H1 (cell line): ENCODE results near the gene EVI5. TPM values are rescaled to one million over a fixed set of nuclear protein-coding genes. Genes with fewer than 3 reads are reported as not detected.

Source experiments
- CTCF ChIA-PET: fragments of 300-600 bp; sonication (Branson Sonifier 250); formaldehyde crosslinking; loops from one replicate; lab custom pipeline; 2021; ENCODE audit not compliant: partially characterized antibody; lab: Charles Lee
- POLR2A ChIA-PET: fragments of 300-600 bp; sonication (Branson Sonifier 250); formaldehyde crosslinking; loops from one replicate; lab custom pipeline; 2021; ENCODE audit warnings: inconsistent platforms; ENCODE audit not compliant: partially characterized antibody; lab: Charles Lee
- DNase-seq, 2 experiments: peaks; one replicate each; pipeline versions ENCODE4 v3.0.0 to v3.0.0-alpha.2; 2010 to 2022; ENCODE audit warnings: low spot score in 2 of 2, low read depth in 1 of 2, mixed read lengths in 1 of 2
- FAIRE-seq: peaks from 2 replicates; lab custom pipeline; 2011; peaks lifted over from hg19 to GRCh38; lab: Jason Lieb, UNC
- H2AFZ ChIP-seq: 2 replicates; pipeline ENCODE4 v1.8.1; 2012; ENCODE audit warnings: low read length, inconsistent platforms
- H2AK5ac ChIP-seq: 2 replicates; pipeline ENCODE4 v1.6.1; 2013; ENCODE audit warnings: low read depth, low read length
- H2BK120ac ChIP-seq: replicated peaks from 2 replicates; pipeline ENCODE3; 2013; ENCODE audit warnings: low read depth, low read length, inconsistent platforms
- H2BK12ac ChIP-seq: 2 replicates; pipeline ENCODE4 v1.6.1; 2013; ENCODE audit warnings: low read depth, low read length
- H2BK15ac ChIP-seq: 2 replicates; pipeline ENCODE4 v1.6.1; 2013; ENCODE audit warnings: low read length
- H2BK20ac ChIP-seq: 2 replicates; pipeline ENCODE4 v1.6.1; 2013; ENCODE audit warnings: low read length
- H2BK5ac ChIP-seq: 2 replicates; pipeline ENCODE4 v1.6.1; 2013; ENCODE audit warnings: low read depth, low read length
- H3K14ac ChIP-seq: 2 replicates; pipeline ENCODE4 v1.6.1; 2013; ENCODE audit warnings: inconsistent platforms; ENCODE audit not compliant: insufficient read length
- H3K18ac ChIP-seq: 2 replicates; pipeline ENCODE4 v1.6.1; 2013; ENCODE audit warnings: low read length; ENCODE audit errors: extremely low read depth
- H3K23ac ChIP-seq: 2 replicates; pipeline ENCODE4 v1.6.1; 2013; ENCODE audit warnings: inconsistent platforms; ENCODE audit not compliant: insufficient read length
- H3K23me2 ChIP-seq: 2 replicates; pipeline ENCODE4 v1.6.1; 2013; ENCODE audit warnings: low read depth, low read length
- H3K27ac ChIP-seq: 2 replicates; pipeline ENCODE4 v1.6.1; 2011; ENCODE audit warnings: low read depth, low read length, inconsistent platforms
- H3K27me3 ChIP-seq, 4 experiments: replicated peaks in 1 of 4; 1 replicate in 1 of 4; 2 replicates in 3 of 4; pipeline versions ENCODE4 v1.6.1 to v1.8.1; 2011 to 2013; ENCODE audit warnings: low read length in 3 of 4, mild to moderate bottlenecking in 3 of 4, inconsistent platforms in 2 of 4, mixed read lengths in 2 of 4, moderate library complexity in 1 of 4; ENCODE audit not compliant: control insufficient read depth in 3 of 4, insufficient read depth in 3 of 4; ENCODE audit errors: extremely low read depth in 1 of 4
- H3K36me3 ChIP-seq, 4 experiments: 2 replicates each; pipeline versions ENCODE4 v1.6.1 to v1.8.1; 2011 to 2013; ENCODE audit warnings: mild to moderate bottlenecking in 4 of 4, low read length in 3 of 4, moderate library complexity in 2 of 4, control low read depth in 1 of 4, inconsistent platforms in 1 of 4; ENCODE audit not compliant: insufficient read depth in 4 of 4, control insufficient read depth in 2 of 4
- H3K4ac ChIP-seq: replicated peaks from 2 replicates; pipeline ENCODE3; 2013; ENCODE audit warnings: low read length, low read depth, mixed read lengths, inconsistent platforms; ENCODE audit not compliant: insufficient read length
- H3K4me1 ChIP-seq, 4 experiments: replicated peaks in 1 of 4; 1 replicate in 1 of 4; 2 replicates in 3 of 4; pipeline versions ENCODE4 v1.6.1 to v1.8.1; 2011 to 2013; ENCODE audit warnings: low read length in 3 of 4, inconsistent platforms in 2 of 4, mixed read lengths in 1 of 4; ENCODE audit not compliant: insufficient read depth in 4 of 4, control insufficient read depth in 3 of 4
- H3K4me2 ChIP-seq, 2 experiments: 2 replicates each; pipeline versions ENCODE4 v1.6.1 to v1.8.1; 2011 to 2013; ENCODE audit warnings: low read depth in 2 of 2, low read length in 2 of 2, control low read depth in 1 of 2, inconsistent platforms in 1 of 2, mild to moderate bottlenecking in 1 of 2; ENCODE audit not compliant: insufficient read depth in 1 of 2
- H3K4me3 ChIP-seq, 4 experiments: fragments of 200-600, 300-600 bp in 1 of 4; sonication (generic), shearing (Covaris generic), sonication (Bioruptor Twin) in 1 of 4; 2 replicates each; pipeline versions ENCODE4 v1.5.1 to v1.8.1; 2011 to 2016; ENCODE audit warnings: low read length in 4 of 4, low read depth in 3 of 4, control low read depth in 2 of 4, inconsistent platforms in 2 of 4, mild to moderate bottlenecking in 2 of 4, mixed read lengths in 1 of 4, moderate library complexity in 1 of 4; ENCODE audit not compliant: insufficient read depth in 2 of 4; ENCODE audit errors: extremely low read depth in 1 of 4
- H3K56ac ChIP-seq: replicated peaks from 2 replicates; pipeline ENCODE3; 2013; ENCODE audit warnings: low read depth, mild to moderate bottlenecking, mixed read lengths, low read length, inconsistent platforms; ENCODE audit not compliant: insufficient read length
- H3K79me1 ChIP-seq: 2 replicates; pipeline ENCODE4 v1.6.1; 2013; ENCODE audit warnings: low read depth, low read length, control low read depth
- H3K79me2 ChIP-seq, 2 experiments: 2 replicates each; pipeline versions ENCODE4 v1.6.1 to v1.8.1; 2012 to 2013; ENCODE audit warnings: low read length in 2 of 2, mild to moderate bottlenecking in 2 of 2, inconsistent platforms in 1 of 2; ENCODE audit not compliant: insufficient read depth in 2 of 2, control insufficient read depth in 1 of 2
- H3K9ac ChIP-seq, 4 experiments: replicated peaks in 1 of 4; 1 replicate in 1 of 4; 2 replicates in 3 of 4; pipeline versions ENCODE4 v1.6.1 to v1.8.1; 2011 to 2013; ENCODE audit warnings: low read depth in 3 of 4, low read length in 3 of 4, control low read depth in 2 of 4, mild to moderate bottlenecking in 2 of 4, moderate library complexity in 2 of 4, inconsistent platforms in 1 of 4; ENCODE audit errors: extremely low read depth in 1 of 4
- H3K9me3 ChIP-seq, 2 experiments: 2 replicates each; pipeline versions ENCODE4 v1.6.1 to v1.8.1; 2012 to 2013; ENCODE audit warnings: mild to moderate bottlenecking in 2 of 2, moderate library complexity in 2 of 2, control low read depth in 1 of 2, inconsistent platforms in 1 of 2, low read depth in 1 of 2, low read length in 1 of 2, mixed read lengths in 1 of 2; ENCODE audit not compliant: insufficient read depth in 2 of 2
- H4K20me1 ChIP-seq, 2 experiments: replicated peaks in 1 of 2; 2 replicates each; pipeline versions ENCODE3 to v1.8.1; 2011 to 2013; ENCODE audit warnings: inconsistent platforms in 2 of 2, low read length in 2 of 2, mild to moderate bottlenecking in 1 of 2; ENCODE audit not compliant: insufficient read depth in 2 of 2, control insufficient read depth in 1 of 2
- H4K5ac ChIP-seq: 2 replicates; pipeline ENCODE4 v1.6.1; 2013; ENCODE audit warnings: low read length, low read depth, mixed read lengths, inconsistent platforms; ENCODE audit not compliant: insufficient read length
- H4K8ac ChIP-seq: 2 replicates; pipeline ENCODE4 v1.8.0; 2013; ENCODE audit warnings: mild to moderate bottlenecking, moderate library complexity, low read length, inconsistent platforms; ENCODE audit not compliant: insufficient read depth; ENCODE audit errors: extremely low read depth
- H4K91ac ChIP-seq: replicated peaks from 2 replicates; pipeline ENCODE3; 2013; ENCODE audit warnings: low read length, mixed read lengths, inconsistent platforms; ENCODE audit not compliant: insufficient read length
- ATF3 ChIP-seq: IDR thresholded peaks from 2 replicates; pipeline ENCODE4 v1.6.1; 2011; ENCODE audit warnings: low read depth, mild to moderate bottlenecking, low read length; ENCODE audit not compliant: insufficient read depth
- WGBS, 2 experiments: shearing (Covaris generic) in 1 of 2; methylation state at CpG; one replicate each; pipeline versions ENCODE4 v1.1.6 to v1.1.7; 2013 to 2015; ENCODE audit warnings: low lambda C conversion rate in 2 of 2, mixed read lengths in 2 of 2, inconsistent platforms in 1 of 2, low coverage in 1 of 2, missing lambda C conversion rate in 1 of 2; ENCODE audit not compliant: insufficient replicate concordance in 2 of 2, insufficient coverage in 1 of 2, insufficient read length in 1 of 2; ENCODE audit errors: extremely low coverage in 1 of 2, missing lambda C conversion rate in 1 of 2; 5-methylcytosine and 5-hydroxymethylcytosine counted together
- polyA plus RNA-seq, 7 experiments: library from polyadenylated mRNA; depleted of rRNA in 3 of 7; stranded (reverse) in 5 of 7; unstranded in 2 of 7; fragments of >200 nt in 5 of 7; fragments of 200-250 nt in 2 of 7; gene quantifications; 1 replicate in 5 of 7; 2 replicates in 1 of 7; 4 replicates in 1 of 7; pipeline versions ENCODE4 v1.2.1 to v1.2.3, GENCODE V29; 2011 to 2013; ENCODE audit warnings: missing spikeins in 2 of 7, mixed read lengths in 2 of 7
- total RNA-seq: library from RNA; stranded (reverse); fragmentation: NEBNext Ultra II Directional; extraction: Animal tissue kit (Norgen Biotek cat#: 25700); gene quantifications from 2 replicates; pipeline ENCODE4 v1.2.1, GENCODE V29; 2021

Gene EVI5
- total and polyA plus RNA-seq, 2 of the 8 experiments (the other 6 are each of a cell fraction or from before 2014, with no cell fraction given), result 1.7 to 13.7 TPM

GRCh38 chr1:92705446-92705845 is 79.5 kb downstream of the EVI5 start:
- no peak overlapping the region for H2BK15ac ChIP-seq
- no peaks in the 10 kb centered on the region for H3K23me2 ChIP-seq
- H3K4me2 ChIP-seq, result no peak overlapping the region
- 84% methylated on average over 1 of the region's 1 CpG; no CpG with 5 or more reads in 1 of the 2 experiments for WGBS, 2 experiments
- H3K79me1 ChIP-seq, result no peaks in the 10 kb centered on the region
- H2BK5ac ChIP-seq, result no peak overlapping the region
- H2BK12ac ChIP-seq, result no peak overlapping the region
- no peak overlapping the region for H3K4ac ChIP-seq
- DNase-seq, result no peak
- no peaks in the 10 kb centered on the region for H3K36me3 ChIP-seq
- no peaks in the 10 kb centered on the region for H3K9me3 ChIP-seq
- peaks cover 0 to 2% (median 2%) of the 10 kb centered on the region in 4 experiments; a peak in 3 of 7 replicates for H3K4me1 ChIP-seq
- no peak overlapping the region for H4K8ac ChIP-seq
- no peak overlapping the region for H4K5ac ChIP-seq
- H3K9ac ChIP-seq, result no peak overlapping the region
- no peak overlapping the region for H2AFZ ChIP-seq
- H2BK120ac ChIP-seq, result no peak overlapping the region
- no peak overlapping the region for H3K18ac ChIP-seq
- no peak for FAIRE-seq
- ChIA-PET POLR2A (no interaction called here), CTCF (interaction anchor here (0.8 to 1.6 kb wide), 3 partner anchors 9 to 44 kb away, joined by 3 to 4 read pairs (median 4); no protein-coding TSS in a partner anchor)
- H3K56ac ChIP-seq, result no peak overlapping the region
- H3K4me3 ChIP-seq, result no peak overlapping the region
- H3K79me2 ChIP-seq, result no peaks in the 10 kb centered on the region
- no peak overlapping the region for H4K91ac ChIP-seq
- H3K14ac ChIP-seq, result no peak overlapping the region
- no peak overlapping the region for H2BK20ac ChIP-seq
- no peak overlapping the region for H2AK5ac ChIP-seq
- no peak overlapping the region for H3K23ac ChIP-seq
- no peak overlapping the region for H3K27ac ChIP-seq
- TF ChIP-seq ATF3, result no peak
- H4K20me1 ChIP-seq, result no peaks in the 10 kb centered on the region
- H3K27me3 ChIP-seq, result no peaks in the 10 kb centered on the region
